AG10803 (cell line): Measurements from ENCODE around the gene ARL8B.
A peak's percentile ranks its signal among the peaks of the same experiment; 100 is the strongest.

Experiments used
- DNase-seq: peaks from one replicate; pipeline ENCODE4 v3.0.0; 2010; ENCODE audit warnings: low read depth
- H3K4me3 ChIP-seq: 2 replicates; pipeline ENCODE4 v1.5.1; 2011; ENCODE audit warnings: mild to moderate bottlenecking, low read length, control low read depth
- CTCF ChIP-seq: conservative IDR thresholded peaks from 2 replicates; pipeline ENCODE4 v1.5.1; 2011; ENCODE audit warnings: mild to moderate bottlenecking, low read length, control low read depth, inconsistent platforms

Gene ARL8B

DNA sequence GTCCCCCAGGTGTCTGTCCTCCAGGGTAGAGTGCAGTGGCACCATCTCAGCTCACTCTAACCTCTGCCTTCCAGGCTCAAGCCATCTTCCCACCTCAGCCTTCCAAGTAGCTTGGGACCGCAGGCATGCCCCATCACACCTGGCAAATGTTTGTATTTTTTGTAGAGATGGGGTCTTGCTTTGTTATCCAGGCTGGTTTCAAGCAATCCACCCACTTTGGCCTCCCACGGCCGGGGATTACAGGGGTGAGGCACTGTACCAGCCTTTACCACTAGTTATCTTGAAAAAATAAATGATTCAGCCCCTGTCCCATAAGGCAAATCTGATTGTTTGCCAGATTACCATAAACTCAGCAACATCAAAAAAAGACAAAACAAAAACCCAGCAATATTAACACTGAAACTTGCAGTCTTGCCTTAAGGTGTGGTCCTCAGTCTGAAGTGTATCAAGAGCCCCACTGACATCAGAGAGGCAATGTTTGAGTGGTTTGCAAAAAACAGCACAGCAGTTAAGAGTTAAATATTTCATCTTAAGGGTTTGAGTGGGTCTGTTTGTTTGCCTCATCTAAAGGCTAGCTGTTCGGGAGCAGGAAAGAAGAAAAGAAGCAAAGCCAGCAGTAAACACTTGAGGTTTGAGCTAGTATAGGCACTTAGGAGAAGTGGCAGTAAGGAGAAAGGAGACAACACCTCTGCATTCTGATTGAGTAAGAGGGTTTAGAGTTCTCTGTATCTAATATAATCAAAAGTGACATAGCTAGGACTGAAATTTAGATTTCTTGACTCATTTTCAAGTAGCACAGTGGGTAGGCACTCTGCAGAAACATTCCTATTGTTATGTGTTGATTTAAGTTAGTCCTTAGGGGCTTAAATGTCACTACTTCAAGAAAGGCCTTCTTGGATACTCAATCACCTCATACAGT, 39.1 kb downstream of the ARL8B start:
- no peak for TF ChIP-seq CTCF
- no peak for DNase-seq
- no peak overlapping the region for H3K4me3 ChIP-seq

DNA sequence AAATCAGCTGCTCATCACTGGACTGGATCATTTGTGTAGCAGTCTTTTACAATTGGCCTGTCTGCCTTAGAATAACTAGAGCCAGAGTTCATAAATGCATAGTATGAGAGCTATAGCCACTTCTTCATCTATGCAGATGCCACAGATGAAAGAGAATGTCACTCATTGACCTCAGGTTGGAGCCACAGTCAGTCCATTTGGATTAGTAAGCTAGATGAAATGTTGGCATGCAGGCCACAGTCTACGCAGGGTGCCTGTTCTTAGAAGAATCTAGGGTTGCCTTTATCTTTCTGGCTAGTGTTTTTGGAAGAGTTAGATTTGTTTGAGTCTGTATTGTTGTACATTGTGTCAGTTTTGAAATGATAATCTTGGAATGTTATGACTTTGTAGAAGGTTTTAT, 40.0 kb downstream of the ARL8B start:
- no peak for TF ChIP-seq CTCF
- no peak overlapping the region for H3K4me3 ChIP-seq
- peak; percentile 70 for DNase-seq

DNA sequence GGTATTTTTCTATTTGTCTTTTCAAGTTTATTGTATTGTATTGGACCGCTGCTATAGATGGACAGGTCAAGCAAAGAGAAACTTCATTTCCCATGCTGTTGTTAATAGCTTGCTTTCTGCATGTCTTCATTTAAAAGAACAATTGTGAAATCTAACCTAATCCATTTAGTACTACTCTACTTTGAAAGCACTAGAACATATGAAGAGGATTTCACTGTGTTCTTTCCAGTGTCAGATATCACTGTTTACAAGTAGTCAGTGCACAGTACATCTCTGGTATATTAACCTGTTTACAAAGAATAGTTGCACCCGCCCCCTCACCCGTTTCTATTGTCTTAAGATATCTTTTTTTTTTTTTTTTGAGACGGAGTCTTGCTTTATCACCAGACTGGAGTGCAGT, 43.6 kb downstream of the ARL8B start:
- H3K4me3 ChIP-seq: no peak overlapping the region
- TF ChIP-seq CTCF: no peak
- no peak for DNase-seq

- TF ChIP-seq CTCF: no peak
- no peak overlapping the region for H3K4me3 ChIP-seq
- DNase-seq: no peak
Measured at GRCh38 chr3:5166846-5167245, 44.8 kb downstream of the ARL8B start.

- no peak overlapping the region for H3K4me3 ChIP-seq
- no peak for DNase-seq
- no peak for TF ChIP-seq CTCF
Measured at GRCh38 chr3:5168110-5168509, 46.0 kb downstream of the ARL8B start.

DNA sequence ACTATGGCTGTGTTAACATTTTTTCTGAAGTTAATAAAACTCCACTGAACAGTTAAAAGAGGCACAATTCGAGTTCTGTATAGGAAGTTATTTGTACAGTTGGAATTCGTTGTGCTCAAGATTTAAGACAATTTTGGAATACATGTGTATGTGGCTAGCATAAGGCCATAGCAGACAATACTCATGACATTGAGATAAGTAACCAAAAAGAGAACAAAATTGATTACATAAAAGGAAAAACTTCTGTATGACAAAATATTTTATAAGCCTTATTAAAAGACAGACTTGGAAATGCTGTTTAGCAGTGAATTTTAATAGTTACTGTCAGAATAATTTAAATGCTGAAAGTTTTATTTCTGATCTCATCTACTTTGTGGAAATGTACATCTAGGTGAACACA, 47.7 kb downstream of the ARL8B start:
- no peak for DNase-seq
- TF ChIP-seq CTCF: no peak
- H3K4me3 ChIP-seq: no peak overlapping the region

DNA sequence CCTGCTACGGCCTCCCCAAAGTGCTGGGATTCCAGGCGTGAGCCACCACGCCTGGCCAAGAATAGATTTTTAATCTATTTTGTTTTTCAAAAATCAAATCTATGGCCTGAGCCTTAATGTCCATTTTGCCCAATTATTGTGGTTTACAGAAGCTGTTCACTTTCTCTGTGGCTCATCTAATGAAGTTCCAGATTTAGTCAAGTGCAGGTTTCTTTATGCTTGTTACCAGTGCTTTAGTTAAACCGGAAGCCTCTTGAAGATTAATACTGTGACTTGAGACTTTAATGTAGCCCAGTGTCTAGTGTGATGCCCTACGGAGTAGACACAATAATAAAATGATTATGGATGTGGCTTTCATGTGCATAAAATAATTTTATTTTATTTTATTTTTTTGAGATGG, 48.9 kb downstream of the ARL8B start:
- no peak overlapping the region for H3K4me3 ChIP-seq
- DNase-seq: no peak
- no peak for TF ChIP-seq CTCF
